Activated B cell treated with CpG ODN at 0.5 μM for 24 hours (primary cell): Measurements from ENCODE around the gene SNRPA. TPM values are rescaled to one million over a fixed set of nuclear protein-coding genes. Genes with fewer than 3 reads are reported as not detected.

Source experiments
- ATAC-seq: fragments of 200-7000 bp; cut with Tn5 transposase; one replicate; pipeline ENCODE4 v1.10.0; 2021; ENCODE audit warnings: low read depth, mild to moderate bottlenecking, moderate library complexity
- CTCF ChIA-PET: fragments of 350-600 bp; sonication (Branson Sonifier 250); formaldehyde crosslinking; loops from one replicate; lab custom pipeline; 2021; ENCODE audit warnings: antibody characterized with exemption; lab: Charles Lee
- POLR2A ChIA-PET: fragments of 350-600 bp; sonication (Branson Sonifier 250); formaldehyde crosslinking; loops from one replicate; lab custom pipeline; 2021; ENCODE audit warnings: antibody characterized with exemption; lab: Charles Lee
- DNase-seq: peaks from one replicate; pipeline ENCODE4 v3.0.0; 2022
- H3K27ac Mint-ChIP-seq: one replicate; pipeline ENCODE4 v1.8.0; 2020; ENCODE audit warnings: mixed read lengths
- H3K27me3 Mint-ChIP-seq: one replicate; pipeline ENCODE4 v1.8.0; 2021; ENCODE audit warnings: mixed read lengths
- H3K36me3 Mint-ChIP-seq: one replicate; pipeline ENCODE4 v1.8.0; 2021; ENCODE audit warnings: low read depth, mixed read lengths
- H3K4me1 Mint-ChIP-seq: one replicate; pipeline ENCODE4 v1.8.0; 2021; ENCODE audit warnings: mixed read lengths
- H3K4me3 Mint-ChIP-seq: one replicate; pipeline ENCODE4 v1.8.0; 2020; ENCODE audit warnings: mild to moderate bottlenecking, mixed read lengths
- H3K9me3 Mint-ChIP-seq: one replicate; pipeline ENCODE4 v1.8.0; 2020; ENCODE audit warnings: mixed read lengths
- intact Hi-C: fragments of 100-400 bp; cut with micrococcal nuclease; formaldehyde crosslinking; loops from one replicate; pipeline ENCODE4 v1.15.1; 2024
- total RNA-seq: library from RNA; stranded (reverse); gene quantifications from 2 replicates; pipeline ENCODE4 v1.2.3, GENCODE V29; 2022
- TF ChIP-seq, protein P1 (sequence below): fragments of 200-600 bp; IDR thresholded peaks from one replicate; pipeline ENCODE4 v1.8.0; 2022; ENCODE audit warnings: antibody characterized with exemption, mild to moderate bottlenecking

SNRPA gene
- total RNA-seq, 1 donor from 2014 or later, result 138 TPM

DNA sequence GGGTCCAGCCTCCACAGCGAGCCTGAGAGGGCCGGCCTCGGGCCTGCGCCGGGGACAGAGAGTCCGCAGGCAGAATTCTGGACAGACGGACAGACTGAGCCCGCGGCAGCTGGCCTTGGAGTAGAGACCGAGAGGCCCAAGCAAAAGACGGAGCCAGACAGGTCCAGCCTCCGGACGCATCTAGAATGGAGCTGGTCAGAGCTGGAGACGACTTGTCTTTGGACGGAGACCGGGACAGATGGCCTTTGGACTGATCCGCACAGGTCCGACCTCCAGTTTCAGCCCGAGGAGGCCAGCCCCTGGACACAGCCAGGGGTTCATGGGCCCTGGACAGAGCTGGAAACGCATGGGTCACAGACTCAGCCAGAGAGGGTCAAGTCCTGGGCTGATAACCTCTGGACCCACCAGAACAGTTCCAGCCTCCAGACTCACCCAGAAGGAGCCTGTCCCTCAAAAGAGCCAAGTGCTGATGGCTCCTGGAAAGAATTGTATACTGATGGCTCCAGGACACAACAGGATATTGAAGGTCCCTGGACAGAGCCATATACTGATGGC is 33.6 kb upstream of the SNRPA start:
- no peak for DNase-seq
- Mint-ChIP-seq H3K4me1 (peaks cover 69% of the 10 kb centered on the region), H3K27ac (peak overlapping the region; percentile 66), H3K27me3 (no peaks in the 10 kb centered on the region), H3K9me3 (no peaks in the 10 kb centered on the region), H3K36me3 (peaks cover 34% of the 10 kb centered on the region), H3K4me3 (peak overlapping the region; percentile 88)
- intact Hi-C loops, result loop anchor here (5.0 to 10.0 kb wide), 3 partner anchors 35 to 635 kb away; partner anchors contain the start of gene TGFB1
- TF ChIP-seq, protein P1, sequence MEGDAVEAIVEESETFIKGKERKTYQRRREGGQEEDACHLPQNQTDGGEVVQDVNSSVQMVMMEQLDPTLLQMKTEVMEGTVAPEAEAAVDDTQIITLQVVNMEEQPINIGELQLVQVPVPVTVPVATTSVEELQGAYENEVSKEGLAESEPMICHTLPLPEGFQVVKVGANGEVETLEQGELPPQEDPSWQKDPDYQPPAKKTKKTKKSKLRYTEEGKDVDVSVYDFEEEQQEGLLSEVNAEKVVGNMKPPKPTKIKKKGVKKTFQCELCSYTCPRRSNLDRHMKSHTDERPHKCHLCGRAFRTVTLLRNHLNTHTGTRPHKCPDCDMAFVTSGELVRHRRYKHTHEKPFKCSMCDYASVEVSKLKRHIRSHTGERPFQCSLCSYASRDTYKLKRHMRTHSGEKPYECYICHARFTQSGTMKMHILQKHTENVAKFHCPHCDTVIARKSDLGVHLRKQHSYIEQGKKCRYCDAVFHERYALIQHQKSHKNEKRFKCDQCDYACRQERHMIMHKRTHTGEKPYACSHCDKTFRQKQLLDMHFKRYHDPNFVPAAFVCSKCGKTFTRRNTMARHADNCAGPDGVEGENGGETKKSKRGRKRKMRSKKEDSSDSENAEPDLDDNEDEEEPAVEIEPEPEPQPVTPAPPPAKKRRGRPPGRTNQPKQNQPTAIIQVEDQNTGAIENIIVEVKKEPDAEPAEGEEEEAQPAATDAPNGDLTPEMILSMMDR, result no peak
- ATAC-seq, result no peak
- ChIA-PET POLR2A (interaction anchor here (1.0 to 2.4 kb wide), 16 partner anchors 25 to 546 kb away, joined by 3 to 53 read pairs (median 6); partner anchors contain the start of genes ACTMAP, EGLN2, HNRNPUL1 and NUMBL), CTCF (interaction anchor here (1.2 to 1.8 kb wide), 3 partner anchors 54 to 103 kb away, joined by 3 to 8 read pairs (median 4); no protein-coding TSS in a partner anchor)

DNA sequence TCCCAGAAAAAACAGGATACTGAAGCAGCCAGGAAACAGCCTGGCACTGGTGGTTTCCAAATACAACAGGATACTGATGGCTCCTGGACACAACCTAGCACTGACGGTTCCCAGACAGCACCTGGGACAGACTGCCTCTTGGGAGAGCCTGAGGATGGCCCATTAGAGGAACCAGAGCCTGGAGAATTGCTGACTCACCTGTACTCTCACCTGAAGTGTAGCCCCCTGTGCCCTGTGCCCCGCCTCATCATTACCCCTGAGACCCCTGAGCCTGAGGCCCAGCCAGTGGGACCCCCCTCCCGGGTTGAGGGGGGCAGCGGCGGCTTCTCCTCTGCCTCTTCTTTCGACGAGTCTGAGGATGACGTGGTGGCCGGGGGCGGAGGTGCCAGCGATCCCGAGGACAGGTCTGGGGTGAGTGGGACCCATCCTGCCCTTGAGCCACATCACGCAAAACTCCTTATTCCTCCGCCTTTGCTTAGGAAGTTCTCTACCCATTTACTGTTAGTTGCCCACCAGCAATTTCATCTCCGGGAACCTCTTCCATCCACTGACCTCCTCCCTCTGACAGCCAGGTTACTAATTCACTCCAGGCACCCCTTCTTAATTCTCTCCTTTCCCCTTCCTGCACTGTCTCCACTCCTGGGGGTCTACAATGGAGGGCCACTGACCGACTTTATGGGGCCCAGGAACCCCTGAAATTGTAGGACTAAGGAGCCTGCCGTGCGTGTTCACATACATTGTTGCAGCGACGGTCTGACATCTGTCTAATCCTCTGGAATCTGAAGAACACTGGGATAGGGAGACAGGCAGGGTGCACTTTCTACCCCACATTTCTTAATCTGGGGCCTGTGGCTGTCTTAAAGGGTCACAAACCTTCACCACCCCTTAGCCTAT is 32.9 kb upstream of the SNRPA start:
- intact Hi-C loops, result loop anchor here (5.0 to 10.0 kb wide), 3 partner anchors 36 to 634 kb away; partner anchors contain the start of gene TGFB1
- Mint-ChIP-seq H3K36me3 (peaks cover 33% of the 10 kb centered on the region), H3K27me3 (no peaks in the 10 kb centered on the region), H3K4me1 (peaks cover 72% of the 10 kb centered on the region), H3K4me3 (peak overlapping the region; percentile 88), H3K9me3 (no peaks in the 10 kb centered on the region), H3K27ac (peak overlapping the region; percentile 85)
- ChIA-PET POLR2A (interaction anchor here (0.6 to 2.4 kb wide), 16 partner anchors 25 to 546 kb away, joined by 3 to 53 read pairs (median 6); partner anchors contain the start of genes ACTMAP, EGLN2, HNRNPUL1 and NUMBL), CTCF (interaction anchor here (0.7 to 1.2 kb wide), 2 partner anchors 102 to 169 kb away, joined by 3 to 4 read pairs; no protein-coding TSS in a partner anchor)
- ATAC-seq (no peak), DNase-seq (no peak)
- TF ChIP-seq, protein P1, result no peak

DNA sequence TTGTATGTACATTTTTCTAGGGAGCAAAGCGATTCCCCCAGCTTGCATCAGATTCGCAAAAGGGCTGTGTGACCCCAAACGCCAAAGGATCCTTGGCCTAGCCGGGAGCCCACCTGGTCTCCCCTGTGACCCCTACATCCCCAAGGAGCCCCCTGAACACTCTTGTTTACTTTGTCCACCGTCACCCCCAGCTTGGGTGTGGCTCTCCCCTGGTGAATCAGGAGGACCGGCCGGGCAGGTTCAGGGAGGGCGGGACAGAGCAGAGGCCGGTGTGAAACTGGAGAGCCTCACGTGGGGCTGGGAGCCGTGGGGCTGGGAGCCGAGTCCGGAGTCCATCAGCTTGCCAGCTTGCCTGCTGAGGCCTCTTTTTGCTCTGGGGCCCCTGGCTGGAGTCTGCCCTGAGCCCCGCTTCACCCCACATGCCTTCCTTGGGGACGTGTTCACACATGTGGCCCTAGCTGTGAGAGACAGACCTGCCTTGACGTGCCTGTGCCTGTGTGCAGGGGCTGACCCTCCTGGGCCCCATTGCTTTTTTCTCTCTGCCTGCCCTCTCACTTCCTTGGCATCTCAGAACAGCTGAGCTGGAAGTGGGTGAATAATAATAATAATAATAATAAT is 32.1 kb upstream of the SNRPA start:
- POLR2A ChIA-PET, result interaction anchor here (0.5 to 1.8 kb wide), 8 partner anchors 11 to 544 kb away, joined by 3 to 11 read pairs (median 4); partner anchors contain the start of genes ACTMAP, EGLN2 and RAB4B

DNA sequence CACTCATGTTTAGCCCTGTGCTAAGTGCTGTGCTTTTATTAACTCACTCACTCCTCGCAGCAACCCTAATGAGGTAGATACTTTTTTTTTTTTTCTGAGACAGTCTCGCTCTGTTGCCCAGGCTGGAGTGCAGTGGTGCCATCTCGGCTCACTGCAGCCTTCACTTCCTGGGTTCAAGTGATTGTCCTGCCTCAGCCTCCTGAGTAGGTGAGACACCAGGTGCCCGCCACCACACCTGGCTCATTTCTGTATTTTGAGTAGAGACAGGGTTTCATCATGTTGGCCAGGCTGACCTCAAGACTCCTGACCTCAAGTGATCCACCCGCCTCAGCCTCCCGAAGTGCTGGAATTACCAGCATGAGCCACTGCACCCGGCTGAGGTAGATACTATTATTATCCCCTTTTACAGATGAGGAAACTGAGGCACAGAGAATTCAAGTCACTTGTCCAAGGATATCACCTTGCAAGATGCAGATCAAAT is 31.5 kb upstream of the SNRPA start:
- no peaks in the 10 kb centered on the region for H3K9me3 Mint-ChIP-seq
- POLR2A ChIA-PET, result interaction anchor here (0.7 to 1.8 kb wide), 5 partner anchors 11 to 79 kb away, joined by 3 to 11 read pairs (median 6); partner anchors contain the start of genes ACTMAP, EGLN2 and RAB4B
- TF ChIP-seq, protein P1, result no peak

More for the DNA sequence above, 32.1 kb upstream of the SNRPA start:
- Mint-ChIP-seq H3K4me3 (peak overlapping the region; percentile 88), H3K36me3 (peaks cover 41% of the 10 kb centered on the region), H3K4me1 (peaks cover 73% of the 10 kb centered on the region), H3K27ac (peak overlapping the region; percentile 85), H3K27me3 (no peaks in the 10 kb centered on the region), H3K9me3 (no peaks in the 10 kb centered on the region)
- intact Hi-C loops, result loop anchor here (5.0 to 10.0 kb wide), 3 partner anchors 37 to 633 kb away; partner anchors contain the start of gene TGFB1
- CTCF ChIA-PET, result interaction anchor here (0.7 kb wide), 1 partner anchor 169 kb away, joined by 3 read pairs; no protein-coding TSS in a partner anchor
- DNase-seq, result no peak
- TF ChIP-seq, protein P1, result no peak
- no peak for ATAC-seq

More for the DNA sequence above, 31.5 kb upstream of the SNRPA start:
- Mint-ChIP-seq H3K4me1 (peaks cover 69% of the 10 kb centered on the region), H3K36me3 (peaks cover 45% of the 10 kb centered on the region), H3K27ac (peak overlapping the region; percentile 18), H3K4me3 (peak overlapping the region; percentile 88), H3K27me3 (no peaks in the 10 kb centered on the region)
- CTCF ChIA-PET, result no interaction called here
- DNase-seq (no peak), ATAC-seq (no peak)
- intact Hi-C loops, result loop anchor here (5.0 to 10.0 kb wide), 3 partner anchors 37 to 633 kb away; partner anchors contain the start of gene TGFB1
